DLD1 (cell line): ENCODE data around the gene SCFD2.
"Not testable (repeated sequence)": the region's sequence is repeated elsewhere in the genome, so short reads cannot be mapped to it uniquely, and the experiment has no call there.

Source experiments
- in situ Hi-C: cut with HindIII; loops from 2 replicates; pipeline ENCODE4 v1.10.0; 2017; ENCODE audit warnings: low sequenced_read_pairs

The SCFD2 gene

DNA sequence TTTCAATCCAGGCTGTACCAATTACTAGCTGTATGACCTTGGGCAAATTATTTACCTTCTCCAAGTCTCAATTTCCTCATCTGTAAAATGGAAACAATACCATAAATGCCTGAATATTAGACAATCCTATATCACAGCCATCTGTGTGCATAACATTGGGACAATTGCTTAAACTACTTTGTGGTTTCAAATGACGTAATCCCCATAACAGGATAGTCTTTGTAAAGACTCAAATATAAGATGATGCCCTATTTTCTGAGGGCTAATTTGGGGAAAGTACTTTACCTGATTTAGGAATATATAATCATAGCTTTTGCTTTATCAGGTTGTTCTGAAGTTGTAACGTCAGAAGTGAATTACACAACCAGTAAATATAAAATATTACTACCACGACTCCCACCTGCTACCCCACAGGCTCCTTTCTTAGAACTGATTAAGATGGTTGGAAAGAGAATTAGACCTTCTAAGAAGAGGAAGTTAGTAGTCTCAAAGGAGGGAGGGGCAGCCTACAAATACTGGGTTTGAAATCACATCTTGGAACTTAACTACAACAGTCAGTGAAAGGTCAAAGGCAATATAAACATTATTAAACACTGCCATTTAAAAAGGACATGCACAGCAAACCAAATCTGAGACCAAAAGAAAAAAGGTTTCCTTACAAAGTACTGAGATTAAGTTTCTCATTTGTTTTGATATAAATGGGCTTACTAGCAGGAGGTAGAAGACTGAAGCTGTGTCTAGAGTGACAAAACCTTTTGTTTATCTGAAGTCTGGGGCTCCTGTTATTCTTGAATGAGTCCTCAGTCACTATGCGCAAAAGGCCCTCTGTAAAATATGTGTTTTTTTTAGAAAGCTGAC lies 215.0 kb downstream of the SCFD2 start:
- in situ Hi-C loops, result no loop called here

DNA sequence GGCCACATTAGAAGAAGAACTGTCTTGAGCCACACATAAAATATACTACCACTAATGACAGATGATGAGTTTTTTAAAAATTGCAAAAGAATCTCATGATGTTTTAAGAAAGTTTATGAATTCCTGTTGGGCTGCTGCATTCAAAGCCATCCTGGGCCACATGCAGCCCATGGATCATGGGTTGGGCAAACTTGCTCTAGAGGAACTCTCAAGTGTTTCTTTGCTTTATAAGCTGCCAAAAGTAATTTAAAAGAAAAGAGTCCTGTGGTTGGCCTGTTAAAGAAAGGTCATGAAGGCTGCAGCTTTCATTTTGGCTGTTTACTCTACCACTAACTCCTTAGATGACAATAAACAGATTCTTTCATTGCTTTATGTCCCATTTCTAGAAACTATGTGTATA lies 218.2 kb downstream of the SCFD2 start:
- in situ Hi-C loops, result no loop called here

DNA sequence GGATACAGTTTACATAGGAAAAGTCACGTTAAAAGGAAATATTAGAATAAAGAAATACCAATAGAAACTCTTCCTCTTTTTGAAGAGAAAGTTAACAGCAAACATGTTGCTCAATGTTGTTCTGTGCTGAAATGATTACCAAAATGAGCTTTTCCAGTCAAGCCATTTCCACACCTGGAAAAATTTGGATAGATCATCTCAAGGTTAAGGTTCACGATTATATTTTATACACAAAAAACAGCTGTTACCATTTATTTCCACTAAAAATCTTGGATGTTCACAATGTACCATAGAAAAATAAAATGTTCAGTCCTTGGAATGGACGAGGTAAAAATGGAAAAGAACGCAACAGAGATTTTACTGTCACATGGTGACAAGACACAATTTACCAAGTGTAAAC lies 218.7 kb downstream of the SCFD2 start:
- in situ Hi-C loops, result no loop called here

- in situ Hi-C loops, result no loop called here
Measured at GRCh38 chr4:53141308-53141707, 224.6 kb downstream of the SCFD2 start.

DNA sequence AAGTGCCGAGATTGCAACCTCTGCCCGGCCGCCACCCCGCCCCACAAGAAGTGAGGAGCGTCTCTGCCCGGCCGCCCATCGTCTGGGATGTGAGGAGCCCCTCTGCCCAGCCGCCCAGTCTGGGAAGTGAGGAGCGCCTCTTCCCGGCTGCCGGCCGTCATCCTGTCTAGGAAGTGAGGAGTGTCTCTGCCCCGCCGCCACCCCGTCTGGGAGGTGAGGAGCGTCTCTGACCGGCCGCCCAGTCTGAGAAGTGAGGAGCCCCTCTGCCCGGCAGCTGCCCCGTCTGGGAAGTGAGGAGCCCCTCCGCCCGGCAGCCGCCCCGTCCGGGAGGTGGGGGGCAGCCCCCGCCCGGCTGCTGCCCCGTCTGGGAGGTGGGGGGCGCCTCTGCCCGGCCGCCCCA lies 226.6 kb downstream of the SCFD2 start:
- in situ Hi-C loops, result not testable (repeated sequence)

GRCh38 chr4:53137468-53137867 lies 228.4 kb downstream of the SCFD2 start:
- in situ Hi-C loops, result no loop called here

- in situ Hi-C loops, result no loop called here
Measured at GRCh38 chr4:53136954-53137353, 228.9 kb downstream of the SCFD2 start.

DNA sequence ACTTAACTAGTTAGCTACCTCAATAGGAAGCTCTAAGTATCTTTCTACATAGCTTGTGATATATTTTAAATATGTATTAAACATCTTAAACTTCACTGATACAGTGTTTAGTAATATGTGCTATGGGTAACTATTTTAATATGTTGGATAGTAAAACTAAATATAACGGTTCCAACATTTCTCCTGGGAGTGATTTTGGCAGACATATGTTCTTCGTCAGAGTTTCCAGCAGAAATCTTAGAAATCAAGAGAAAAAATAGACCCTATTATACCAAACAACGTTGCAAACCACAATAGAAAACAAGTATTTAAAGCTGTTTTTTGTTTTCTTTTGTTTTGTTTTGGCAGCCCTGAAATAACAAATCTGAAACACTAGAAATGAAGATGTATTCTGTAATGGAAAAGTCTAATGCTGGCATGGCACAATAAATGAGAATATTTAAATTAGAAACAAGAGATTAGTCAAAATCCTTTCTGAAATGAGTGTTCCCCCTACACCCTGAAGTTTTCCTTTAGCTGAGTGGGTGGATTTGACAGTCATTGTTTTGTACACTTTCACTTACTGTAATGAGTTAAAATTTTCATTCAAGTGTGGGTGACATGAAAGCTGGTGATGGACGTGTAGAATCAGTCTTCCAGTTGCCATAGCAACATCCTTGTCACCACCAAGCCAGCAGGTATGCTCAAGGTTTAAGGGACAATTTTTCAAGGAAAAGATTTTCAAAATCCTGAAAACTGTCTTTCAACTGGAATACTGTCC lies 233.5 kb downstream of the SCFD2 start:
- in situ Hi-C loops, result no loop called here

DNA sequence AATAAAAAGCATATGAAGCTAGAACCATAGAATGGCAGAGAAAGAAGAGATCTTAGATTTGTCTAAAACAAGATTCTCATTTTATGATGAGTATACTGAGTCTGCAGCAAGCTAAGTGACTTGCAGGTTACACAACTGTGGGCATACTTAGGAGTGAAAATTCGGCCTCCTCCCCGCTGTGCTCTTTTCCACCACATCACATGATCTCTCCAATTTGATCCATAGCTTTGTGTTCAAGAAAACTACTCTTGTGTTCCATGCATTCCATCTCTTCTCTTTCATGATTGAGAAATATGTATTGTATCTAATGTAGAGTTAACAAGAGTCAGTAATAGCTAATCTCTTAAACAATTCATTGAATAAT lies 234.3 kb downstream of the SCFD2 start:
- in situ Hi-C loops, result no loop called here

- in situ Hi-C loops, result no loop called here
Measured at GRCh38 chr4:53130896-53131561, 234.8 kb downstream of the SCFD2 start.

DNA sequence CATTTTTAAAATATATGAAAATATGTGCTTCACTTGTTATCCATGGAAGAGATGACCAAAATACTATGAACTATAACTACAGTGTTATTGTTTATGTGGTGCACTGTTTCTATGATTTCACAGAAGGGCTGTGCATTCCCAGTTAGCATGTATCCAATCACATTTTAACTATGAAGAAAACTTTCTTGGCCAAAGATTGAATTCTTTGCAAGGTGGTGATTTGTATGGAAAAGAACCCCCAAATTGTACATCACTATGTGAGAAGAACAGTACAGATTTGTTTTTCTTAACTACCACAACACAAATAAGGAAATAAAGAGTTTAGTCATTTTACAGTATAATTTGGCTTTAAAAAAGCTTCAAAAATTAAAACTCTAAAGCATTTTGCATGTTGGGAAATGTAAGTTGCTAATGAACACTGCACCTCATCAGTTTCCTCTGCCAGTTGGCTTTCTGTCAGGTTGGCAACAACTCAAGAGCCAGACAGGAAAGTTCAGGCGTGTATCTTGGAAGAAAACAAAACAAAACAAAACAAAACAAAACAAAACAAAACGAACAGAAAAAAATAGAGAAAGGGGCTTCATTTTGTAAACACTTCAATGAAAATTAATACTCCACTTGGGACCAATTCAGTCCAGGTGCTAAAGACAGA lies 237.0 kb downstream of the SCFD2 start:
- in situ Hi-C loops, result no loop called here

DNA sequence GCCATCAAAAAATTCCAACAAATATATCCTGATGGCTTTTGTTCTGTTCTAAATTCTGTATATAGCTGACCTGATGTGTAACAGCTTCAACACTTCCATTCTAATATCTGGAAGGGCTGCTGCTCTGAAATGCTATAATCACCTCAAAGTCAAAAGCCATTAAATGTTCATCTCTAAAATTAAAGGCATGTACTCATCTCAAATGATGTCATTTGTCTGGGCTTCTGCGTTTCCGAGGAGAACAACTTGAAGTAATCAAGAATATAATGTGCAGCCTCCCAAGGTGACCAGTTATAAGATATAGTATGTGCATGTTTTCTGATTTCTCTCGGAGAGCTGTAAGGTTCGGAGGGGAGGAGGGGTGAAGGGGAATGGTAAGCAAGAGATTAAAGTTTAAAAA lies 237.6 kb downstream of the SCFD2 start:
- in situ Hi-C loops, result no loop called here

DNA sequence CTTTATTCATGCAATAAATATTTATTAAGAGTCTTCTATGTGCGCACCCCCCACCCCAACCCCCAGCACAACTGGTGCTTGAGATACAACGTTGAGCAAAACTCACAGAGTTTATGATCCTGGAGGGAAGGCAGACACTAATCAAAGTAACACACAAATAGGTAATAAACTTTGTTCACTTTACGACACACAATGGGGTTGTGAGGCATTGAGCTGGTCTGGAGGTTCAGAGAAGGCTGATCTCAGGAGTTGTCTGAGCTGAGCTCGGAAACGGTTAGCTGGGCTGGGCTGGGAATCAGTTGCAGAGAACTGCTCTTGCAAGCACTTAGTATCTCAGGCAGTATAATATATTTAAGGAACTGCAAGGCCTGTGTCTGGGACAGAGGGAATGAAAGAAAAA lies 238.5 kb downstream of the SCFD2 start:
- in situ Hi-C loops, result no loop called here

DNA sequence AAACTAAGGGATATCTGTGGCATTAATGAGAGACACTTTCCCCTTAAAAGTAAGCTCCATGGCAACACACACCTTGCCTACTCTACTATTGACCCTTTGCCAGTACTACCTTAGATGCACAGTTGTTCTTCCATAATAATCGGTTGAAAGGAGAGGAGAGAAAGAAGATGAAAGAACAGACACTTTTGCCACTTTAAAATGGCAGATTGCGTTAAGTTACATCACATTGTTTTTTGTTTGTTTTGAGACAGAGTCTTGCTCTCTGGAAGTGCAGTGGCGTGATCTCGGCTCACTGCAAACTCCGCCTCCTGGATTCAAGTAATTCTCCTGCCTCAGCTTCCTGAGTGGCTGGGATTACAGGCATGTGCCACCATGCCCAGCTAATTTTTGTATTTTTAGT lies 239.8 kb downstream of the SCFD2 start:
- in situ Hi-C loops, result no loop called here

- in situ Hi-C loops, result no loop called here
Measured at GRCh38 chr4:53123819-53124218, 242.0 kb downstream of the SCFD2 start.

DNA sequence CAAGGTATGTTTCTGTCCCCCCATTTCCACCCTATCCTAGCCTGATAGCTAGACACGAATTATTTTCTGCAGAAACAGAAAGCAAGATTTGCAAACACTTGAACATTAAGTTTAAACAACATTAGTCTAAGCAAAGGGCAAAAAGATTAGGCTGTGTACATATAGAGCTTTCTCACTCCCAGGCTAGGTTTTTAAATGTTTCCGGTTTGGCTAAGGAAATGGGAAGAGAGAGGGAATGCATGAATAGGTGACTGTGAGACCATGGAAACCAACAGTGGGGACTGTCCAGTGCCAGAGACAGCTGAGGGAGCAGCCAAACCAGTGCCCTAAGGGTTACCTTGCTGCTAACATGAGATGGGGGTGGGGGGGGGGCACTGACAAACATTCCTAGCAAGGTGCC lies 242.7 kb downstream of the SCFD2 start:
- in situ Hi-C loops, result no loop called here

DNA sequence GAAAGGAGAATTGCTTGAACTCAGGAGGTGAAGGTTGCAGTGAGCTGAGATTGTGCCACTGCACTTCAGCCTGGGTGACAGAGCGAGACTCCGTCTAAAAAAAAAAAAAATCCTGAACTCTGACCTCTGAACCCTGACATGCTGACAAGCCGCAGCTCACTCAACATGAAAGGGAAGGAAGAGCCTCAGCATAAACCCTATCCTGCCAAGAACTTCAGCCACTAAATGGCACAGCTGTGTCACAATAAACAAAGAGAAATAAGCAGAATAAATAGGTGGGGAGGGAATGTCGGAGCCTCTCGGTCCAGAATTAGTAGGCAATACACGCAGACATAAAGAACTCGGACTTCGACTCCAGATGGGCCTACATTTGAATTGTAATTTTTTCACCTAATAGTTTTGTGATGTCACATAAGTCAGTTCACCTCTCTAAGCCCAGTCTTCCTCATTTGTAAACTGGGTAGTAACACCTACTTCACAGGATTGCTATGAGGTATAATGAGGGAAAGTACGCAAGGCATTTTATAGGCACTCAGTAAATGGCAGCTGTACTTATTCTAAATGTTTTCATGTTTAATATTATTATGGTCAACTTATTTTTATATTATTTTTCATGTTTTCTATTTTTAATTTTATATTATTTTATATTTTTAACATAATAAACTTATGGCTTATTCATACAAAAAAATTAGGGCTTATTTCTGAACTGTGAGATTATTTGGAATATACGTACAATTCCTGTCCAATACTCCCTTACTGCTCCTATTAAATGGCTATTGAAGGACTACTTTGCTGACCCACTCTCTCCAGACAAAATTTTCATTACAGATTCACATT lies 243.4 kb downstream of the SCFD2 start:
- in situ Hi-C loops, result no loop called here

DNA sequence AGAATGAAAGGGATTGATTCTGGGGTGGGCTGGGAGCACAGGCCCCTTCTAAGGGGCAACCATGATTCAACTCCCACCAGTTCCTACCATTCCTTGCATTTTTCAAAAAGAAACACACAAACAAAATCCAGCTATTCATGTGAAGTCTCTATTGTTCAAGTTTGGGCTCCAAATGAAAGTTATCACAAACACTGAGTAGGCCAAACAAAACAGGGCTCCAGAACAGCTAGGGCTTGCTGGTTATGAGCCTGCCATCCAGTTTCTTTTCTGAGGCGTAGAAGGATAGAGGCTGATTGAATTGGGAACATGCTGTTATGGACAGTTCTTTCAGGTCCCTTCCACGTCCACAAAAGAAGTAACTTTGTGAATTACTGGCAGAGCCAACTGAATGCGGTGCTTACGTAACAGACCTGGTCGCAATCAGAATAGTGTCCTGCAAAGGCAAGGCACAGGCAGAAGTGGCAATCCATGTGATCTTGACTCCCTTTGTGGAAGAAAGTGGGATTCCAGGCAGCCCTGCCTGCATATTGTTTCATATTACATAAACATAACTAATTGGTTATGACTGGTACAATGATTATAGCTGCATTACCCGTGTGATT lies 244.5 kb downstream of the SCFD2 start:
- in situ Hi-C loops, result no loop called here

- in situ Hi-C loops, result no loop called here
Measured at GRCh38 chr4:53120778-53121177, 245.1 kb downstream of the SCFD2 start.

DNA sequence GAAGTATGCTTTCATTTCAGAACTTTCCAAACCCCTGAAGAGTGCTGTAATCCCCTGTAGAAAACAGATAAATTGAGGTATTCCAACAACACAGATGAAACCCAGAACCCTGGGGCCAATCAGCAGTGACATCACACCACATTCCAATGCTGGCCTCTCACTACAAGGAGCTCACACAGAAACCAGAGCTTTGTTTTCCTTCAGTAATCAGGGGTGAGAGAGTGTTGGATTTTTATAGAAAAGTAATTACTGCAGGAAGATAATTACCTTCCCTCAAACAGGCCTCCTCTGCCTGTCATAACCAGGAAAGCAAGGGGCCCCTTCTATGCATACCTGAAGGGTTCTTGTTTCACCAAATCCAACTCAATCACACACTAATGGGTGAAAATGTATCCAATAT lies 246.2 kb downstream of the SCFD2 start:
- in situ Hi-C loops, result no loop called here
